Bone marrow (tissue), 2 donors: ENCODE measurements around the gene SLC29A2.

ENCODE experiments used
- DNase-seq, 2 donors: peaks; one replicate each; lab custom pipeline; 2025; lab: John Stamatoyannopoulos, UW

SLC29A2 gene

DNA sequence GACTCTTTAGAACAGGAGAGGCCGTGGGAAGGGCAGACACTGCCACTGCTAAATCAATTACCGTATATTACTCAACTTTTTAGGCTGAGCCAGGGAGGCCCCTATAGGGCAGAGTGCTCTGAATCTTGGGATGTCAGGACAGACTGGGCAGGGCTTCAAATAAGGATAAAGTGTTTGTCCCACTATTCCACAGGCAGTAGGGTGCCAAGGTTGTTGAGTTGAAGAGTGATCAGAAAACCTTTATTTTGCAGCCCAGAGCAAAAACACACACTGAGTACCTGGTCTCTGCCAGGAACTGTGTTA, 22.5 kb downstream of the SLC29A2 start:
- DNase-seq, result no peak

DNA sequence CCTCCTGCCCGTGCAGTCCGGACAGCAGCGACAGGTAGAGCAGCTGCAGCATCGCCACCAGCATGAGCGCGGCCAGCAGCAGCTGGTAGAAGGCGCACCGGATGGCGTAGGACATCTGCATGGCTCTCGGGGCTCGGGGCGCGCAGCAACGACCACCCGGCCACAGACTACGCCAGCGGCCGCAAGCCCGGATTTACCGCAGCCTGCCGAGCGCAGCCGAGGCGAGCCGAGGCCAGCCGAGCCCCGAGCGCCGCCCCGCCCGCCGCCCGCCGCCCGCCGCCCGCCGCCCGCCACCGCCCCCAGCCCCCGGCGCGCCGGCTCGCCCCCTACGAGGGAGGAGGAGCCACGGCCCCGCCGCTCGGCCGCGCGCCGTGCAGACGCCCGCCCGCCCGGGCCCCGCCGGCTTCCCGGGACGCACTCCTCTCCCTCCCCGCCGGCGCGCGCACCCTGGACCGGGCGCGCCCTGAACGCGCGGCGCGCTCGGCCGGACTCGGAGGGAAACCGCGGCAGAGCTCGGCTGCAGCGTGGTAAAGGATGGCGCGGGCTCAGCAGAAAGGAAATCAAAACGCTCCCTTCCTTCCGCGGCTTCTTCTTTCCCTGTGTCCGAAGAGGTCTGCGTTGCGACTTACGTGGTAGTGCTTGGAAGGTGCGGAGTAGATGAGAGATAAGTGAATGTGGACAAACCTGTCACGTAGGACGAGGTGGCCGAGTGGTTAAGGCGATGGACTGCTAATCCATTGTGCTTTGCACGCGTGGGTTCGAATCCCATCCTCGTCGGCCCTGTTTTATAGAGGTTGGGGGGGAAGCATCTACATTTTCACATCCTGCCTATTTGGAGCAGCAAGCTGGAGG, 23.9 kb downstream of the SLC29A2 start, which contains the start of gene B4GAT1:
Gene B4GAT1, minus strand, starts transcription at position 205 of the 852 bp plus-strand sequence. Its CDS starts 84 bp downstream, at position 121.
- peak; percentile 50 to 81 for DNase-seq

DNA sequence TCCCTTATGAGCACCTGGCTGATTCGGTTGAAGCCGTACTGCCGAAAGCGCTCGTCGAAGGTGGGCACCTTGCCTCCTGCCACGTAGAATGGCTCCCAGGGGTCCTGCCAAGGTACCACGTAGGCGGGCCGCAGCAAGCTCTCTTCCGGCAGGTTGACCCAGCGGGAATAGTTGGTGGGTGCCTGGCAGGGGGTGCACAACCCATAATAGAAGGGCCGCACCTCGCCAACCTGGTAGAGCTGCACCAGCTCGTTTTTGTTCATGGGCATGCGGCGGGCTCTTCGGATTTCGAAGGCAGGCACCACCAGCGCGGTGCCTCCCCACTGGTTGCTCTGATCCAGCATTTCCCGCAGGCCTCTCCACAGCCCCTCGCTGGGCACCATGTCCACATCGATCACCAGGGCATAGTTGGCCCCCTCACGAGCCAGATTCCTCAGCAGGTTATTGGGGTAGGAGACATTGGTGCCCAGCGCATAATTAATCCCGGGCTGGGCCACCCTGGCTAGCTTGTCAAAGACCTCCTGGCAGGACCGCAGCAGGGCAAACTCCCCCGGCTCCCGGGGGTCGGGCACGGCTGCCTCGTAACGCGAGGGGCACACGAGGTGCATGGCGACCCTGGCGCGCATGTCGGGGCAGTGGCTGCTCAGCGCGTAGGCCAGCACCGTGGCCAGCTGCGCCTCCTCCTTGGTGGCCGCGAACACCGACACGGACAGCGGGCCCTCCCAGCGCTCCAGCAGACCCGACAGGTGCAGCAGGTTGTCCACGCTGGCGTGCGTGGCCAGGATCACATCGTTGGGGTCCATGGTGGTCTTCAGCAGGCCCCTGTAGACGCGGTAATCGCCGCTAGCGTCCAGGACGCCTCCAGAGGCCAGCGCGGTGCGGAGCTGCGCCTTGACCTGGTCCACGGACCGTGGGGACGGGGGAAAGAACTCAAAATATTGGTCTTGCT, 24.8 kb downstream of the SLC29A2 start:
- no peak for DNase-seq

DNA sequence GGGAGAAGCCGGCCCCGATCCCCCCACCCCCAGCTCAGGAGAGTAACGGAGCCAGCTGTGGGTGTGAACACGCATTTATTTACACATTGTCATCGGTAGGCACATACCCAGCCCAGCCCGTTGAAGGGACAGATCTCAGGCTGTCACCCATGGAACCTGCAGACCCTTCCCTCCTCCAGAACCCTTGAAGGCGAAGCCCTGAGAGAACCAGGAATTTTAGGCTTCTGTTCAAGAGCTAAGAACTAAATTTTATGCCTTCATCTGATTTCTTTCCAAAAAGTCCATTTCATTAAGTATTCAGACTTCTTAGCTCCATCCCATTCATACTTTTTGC, 26.3 kb downstream of the SLC29A2 start:
- no peak for DNase-seq

DNA sequence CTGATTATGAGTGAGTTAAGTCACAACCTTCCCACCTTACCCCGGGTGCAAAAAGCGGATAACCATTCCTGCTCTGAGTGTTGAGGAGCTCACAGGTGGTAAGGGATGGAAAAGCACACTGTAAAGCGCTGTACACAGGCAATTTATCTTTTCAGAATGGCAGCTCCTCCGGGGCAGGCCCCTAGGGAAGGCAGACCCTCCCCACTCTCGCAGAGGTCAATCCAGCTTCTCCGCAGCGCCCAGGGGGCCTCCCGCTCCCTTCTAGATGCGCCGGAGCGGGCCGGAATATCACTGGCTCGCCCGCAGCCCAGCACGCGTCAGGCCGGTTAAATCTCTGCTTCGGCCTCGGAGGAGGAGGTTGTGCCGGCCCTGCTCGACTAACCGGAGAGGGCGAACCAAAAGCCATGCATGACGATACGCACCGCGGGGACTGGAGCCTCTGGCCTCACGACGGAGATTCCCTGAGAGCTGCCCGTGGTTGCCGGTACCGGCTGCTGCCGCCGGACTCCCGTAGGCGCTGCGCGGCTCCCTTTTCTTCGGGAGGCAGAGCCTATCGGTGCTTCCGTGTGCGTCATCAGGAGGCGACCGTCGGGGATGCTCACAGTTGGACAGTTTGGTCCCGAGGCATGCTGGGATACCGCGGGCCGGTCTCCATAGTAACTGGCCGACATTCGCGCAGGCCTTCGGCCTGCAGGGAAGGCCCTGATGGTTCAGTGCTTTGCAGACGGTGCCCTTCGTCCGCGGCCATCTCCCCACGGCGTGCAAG, 26.8 kb downstream of the SLC29A2 start, which contains the start of gene BRMS1:
Gene BRMS1, minus strand, starts transcription at position 555 of the 766 bp plus-strand sequence. CDS start 2,870 bp downstream, outside the sequence.
- peak; percentile 86 to 92 for DNase-seq

DNA sequence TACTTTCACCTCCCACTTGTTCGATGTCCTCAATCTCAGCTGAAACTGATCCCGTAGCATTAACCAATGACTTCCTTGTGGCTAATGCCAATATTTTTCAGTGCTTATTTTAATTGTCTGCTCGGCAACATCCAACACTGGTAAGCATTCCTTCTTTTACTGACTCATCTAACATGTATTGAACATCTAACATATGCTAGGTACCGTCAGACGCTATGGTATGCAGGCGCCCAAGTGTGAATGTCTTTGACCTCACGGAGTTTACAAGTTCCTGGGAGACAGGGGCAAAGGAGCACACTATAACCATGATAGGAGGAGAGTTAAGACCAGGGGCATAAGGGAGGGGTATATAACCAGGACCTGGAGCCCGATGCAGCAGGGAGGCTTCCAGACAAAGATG, 28.4 kb downstream of the SLC29A2 start:
- no peak for DNase-seq

DNA sequence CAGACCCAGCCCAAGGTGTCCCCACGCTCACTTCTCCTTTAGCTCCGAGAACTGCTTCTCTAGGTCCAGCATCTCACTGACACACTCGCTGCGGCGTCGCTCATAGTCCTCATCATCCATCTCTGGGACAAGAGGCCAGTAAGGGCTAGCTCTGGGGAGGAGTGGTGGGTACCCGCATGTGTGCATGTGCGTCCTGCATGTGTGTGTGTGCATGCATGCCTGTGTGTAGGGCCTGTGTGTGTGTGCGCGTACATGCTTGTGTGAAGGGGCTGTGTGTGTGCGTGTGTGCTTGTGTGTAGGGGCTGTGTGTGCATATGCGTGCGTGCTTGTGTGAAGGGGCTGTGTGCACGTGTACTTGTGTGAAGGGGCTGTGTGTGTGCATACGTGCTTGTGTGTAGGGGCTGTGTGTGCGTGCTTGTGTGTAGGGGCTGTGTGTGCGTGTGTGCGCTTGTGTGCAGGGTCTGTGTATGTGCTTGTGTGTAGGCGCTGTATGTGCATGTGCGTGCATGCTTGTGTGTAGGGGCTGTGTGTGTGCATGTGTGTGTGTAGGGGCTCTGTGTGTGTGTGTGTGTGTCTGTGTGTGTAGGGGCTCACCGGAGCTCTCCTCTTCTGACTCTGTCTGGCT, 29.9 kb downstream of the SLC29A2 start:
- no peak for DNase-seq

DNA sequence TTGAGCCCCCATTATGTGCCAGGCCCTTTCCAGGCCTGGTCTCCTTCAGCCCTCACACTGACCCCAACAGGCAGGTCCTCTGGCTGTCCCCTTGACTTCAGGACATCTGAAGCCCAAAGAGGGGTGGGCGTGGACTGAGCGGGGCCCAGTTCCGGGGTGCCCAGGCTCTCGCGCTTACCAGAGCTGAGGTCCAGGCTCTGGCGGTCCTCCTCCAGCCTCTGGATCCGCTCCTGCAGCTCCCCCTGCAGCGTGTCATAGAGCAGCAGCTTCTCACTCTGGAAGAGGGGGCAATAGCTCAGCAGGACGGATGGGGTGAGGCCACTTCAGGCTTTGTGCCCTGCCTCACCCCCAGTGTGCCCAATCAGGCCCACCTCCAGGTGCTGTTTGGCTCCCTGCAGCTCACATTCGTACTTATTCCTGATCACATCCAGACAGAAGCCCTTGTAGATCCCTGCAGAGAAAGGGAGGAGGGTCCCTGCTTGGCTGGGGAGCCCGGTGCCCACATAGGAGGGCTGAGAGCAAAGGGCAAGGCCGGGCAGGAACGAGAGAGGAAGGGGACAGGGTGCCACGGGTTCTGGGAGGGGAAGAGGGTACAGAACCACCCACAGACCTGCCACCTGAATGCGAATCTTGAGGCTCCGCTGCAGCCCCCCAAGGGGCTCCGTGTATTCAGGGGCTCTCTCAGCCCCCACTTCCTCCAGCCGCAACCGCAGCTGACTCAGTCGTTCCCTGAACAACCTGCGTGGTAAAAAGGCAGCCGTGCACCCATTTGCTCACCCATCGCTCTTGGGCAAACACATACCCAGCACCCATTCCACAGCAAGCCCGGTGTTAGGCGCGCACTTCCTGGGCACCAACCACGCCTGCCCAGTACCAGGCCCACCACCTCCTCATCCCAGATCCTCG, 30.7 kb downstream of the SLC29A2 start:
- DNase-seq, result no peak

DNA sequence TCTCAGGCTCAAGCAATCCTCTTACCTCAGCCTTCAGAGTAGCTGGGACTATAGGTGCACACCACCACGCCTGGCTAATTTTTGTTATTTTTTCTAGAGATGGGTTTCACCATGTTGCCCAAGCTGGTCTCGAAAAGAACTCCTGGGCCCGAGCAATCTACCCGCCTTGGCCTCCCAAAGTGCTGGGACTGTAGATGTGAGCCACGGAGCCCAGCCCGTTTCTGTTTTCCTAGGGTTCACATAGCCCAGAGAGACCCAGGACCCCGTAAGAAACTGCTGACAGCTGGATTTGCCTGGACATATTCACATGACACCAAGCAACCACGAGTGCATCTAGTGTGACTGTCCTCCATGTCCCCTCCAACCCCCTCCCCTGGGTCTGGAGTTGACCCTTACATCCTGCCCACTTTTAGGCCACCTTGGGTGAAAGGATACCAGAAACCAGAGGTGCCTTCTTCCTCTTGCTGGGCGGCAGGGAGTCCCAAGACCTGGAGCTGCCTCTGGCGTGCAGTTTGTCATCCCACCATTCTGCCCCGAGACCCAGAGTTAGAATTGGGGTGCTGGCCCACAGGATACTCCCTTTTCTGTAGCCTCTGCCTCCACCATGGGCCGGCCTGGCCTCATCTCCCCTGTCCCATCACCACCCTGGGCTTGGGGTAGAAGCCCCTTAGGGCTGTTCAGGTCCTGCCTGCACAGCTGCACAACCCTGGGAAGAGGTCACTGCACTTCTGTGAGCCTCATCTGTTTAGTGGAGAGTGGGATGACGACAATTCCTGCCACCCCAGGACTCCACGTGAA, 31.7 kb downstream of the SLC29A2 start:
- no peak for DNase-seq

DNA sequence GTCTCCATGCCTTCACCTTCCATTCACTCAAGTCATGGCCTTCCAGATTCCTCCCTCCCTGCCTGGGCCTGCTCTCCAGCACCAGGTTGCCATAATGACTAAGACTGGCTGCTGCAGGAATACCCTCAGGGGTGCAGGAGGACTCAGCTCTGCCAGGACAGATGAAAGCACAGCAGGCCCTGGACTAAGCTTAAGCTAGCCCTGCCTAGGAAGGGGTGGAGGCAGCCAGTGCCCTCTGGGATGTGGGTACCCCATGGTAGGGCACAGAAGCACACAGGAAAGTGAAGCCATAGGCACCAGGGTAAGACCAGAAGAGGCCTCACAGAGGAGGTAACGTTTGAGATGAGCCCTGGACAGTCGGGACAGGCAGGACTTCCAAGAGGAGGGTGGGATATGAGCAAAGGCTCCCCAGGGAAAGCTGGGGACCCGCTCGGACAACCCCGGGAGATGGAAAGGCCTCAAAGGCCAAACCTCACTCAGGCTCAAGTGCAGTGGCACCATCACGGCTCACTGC, 32.3 kb downstream of the SLC29A2 start:
- no peak for DNase-seq

DNA sequence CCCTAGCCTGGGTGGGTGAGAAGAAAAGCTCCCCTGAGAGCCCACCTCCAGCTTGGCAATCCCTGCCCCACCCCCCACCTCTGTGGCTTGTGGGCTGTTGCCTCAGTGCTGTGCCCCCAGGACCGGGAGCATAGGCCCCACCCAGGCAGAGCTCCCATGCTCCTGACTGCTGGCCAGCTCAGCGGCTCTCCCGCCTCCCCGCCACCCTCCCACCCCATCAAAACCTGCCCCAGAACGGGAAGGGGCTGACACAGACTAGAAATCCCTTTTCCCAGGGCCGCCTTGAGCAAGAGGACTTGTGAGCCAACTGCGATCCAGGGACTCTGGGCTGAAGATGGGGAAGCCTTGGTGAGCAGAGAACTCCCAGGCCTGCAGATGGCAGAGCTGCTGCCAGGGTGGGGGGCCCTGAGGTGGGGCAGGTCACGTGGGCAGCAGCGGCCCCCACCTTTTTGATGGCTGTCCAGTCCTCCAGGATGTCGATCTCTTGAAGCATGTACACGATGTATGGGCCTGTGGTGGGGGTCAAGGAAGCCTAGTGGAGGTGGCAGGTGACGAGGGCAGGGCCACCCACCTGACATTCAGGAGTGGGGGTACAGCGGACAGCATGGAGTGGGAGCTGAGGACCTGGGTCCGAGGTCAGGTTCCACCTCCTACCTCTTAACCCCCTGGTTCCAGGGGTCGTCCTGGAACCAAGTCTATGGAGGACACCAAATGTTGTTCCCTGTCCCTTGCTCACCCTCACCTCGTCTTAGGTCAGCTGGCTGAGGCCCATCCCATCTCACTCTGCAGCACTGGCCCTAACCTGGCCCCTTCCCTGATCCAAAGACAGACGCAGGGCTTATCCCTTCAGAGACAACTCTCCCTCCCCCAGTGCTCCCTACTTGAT, 33.0 kb downstream of the SLC29A2 start:
- DNase-seq, result no peak

DNA sequence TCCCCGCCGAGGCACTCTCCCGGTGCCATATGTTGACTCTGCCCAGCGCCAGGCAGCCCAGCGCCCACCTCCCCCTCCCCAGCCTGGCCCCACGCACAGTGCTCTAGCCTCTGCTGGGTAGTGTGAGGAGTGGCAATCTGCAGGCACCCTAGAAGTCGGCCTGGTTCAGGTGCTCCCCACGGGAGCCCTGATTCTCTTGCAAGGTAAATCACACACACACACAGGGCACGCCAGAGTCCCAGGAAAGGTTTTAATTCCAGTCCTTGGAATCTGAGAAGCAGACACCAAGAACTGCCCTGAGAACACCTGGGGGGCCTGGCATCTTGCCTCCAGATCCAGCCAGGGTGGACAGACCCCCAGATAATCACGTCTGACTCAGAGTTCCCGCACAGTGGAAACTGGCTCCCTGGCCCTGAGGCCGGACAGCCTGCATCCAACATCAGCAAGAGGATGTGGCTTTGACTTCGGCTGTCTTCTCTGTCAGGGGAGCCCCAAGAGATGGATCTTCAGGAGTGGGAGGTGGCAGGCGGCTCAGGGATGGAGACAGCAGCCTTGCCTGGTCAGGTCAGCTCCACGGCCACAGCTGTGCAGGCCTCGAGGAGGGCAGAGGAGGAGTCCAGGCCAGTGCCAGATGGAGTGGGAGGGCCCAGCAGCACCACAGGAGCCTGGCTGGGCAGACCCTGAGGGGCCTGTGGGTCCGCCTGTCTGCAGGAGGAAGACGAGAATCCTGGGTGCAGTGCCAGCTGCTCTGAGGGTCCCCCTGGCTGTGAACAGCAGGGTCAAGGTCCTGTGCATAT, 34.3 kb downstream of the SLC29A2 start:
- DNase-seq, result no peak

DNA sequence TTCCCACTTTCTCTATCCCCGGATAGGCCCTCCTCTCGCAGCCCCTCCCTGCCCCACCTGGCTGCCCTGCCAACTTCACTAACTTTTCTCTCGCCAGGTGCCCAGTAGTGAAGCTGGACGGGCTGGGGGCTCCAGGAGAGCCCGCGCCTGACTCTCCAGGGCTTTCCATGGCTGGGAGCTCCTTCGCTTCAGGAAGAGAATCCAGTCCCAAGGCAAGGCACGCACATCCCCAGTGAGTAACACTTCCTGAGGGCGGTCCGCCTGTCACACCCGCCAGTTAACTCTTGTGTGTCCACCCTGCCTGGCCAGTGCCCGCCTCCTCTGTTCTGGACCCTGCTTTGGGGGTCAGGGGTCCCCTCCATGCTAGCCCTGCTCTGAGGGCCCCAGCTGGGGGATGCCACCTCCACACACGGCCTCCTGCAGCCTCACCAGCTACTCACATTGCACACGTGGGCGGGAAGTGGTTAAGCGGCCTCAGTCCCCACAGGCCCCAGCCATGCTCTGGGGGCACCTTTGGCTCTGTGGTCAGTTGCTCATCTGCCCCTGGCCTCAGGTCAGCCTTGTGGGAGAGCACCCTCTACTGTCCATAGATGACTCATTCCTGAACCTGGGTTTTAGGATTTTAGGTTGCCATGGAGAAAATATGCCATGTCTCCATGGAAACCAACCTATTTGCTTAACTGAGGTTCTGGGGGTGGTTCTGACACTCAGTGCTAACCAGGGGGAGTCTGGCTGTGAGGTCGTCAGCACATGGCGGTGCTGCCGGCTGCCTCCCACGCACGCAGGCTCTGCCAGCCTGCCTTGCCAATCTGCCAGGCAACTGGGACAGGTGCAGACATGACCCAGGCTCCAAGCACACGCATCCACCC, 35.1 kb downstream of the SLC29A2 start, which contains the start of gene RIN1:
Gene RIN1, minus strand, starts transcription at position 201 of the 869 bp plus-strand sequence. Its CDS starts 32 bp downstream, at position 169.
- DNase-seq, result peak; percentile 36 to 41

DNA sequence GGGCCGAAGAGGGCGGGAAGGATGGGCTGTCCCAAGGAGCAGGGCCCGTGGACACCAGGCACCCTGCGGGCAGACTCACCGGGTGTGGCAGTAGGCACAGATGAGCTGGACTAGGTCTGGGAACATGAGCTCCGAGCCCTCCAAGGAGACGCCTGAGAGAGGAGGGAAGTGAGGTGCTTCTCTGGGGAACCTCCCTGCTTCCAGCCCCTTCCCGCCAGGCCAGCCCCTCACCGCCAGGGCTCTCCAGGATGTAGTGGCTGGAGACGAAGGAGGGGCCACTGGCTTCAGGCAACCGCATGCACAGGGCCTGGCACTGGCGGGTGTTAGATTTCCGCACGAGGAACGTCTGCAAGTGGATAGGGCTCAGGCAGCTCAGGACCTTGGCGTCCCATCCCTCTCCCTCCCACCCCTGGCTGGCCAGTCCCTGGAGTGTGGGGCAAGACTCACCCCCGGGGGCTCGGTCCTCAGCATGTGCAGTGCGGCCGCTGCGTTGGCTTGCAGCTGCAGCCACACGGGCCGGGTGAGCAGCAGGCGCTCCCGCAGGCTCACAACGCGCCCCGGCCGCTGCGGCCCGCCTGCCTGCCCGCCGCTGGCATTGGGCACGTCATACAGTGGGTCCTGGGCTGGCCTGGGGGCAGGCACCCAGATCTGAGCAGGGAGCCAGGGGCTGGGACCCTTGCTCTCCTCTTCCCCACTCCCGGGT, 35.9 kb downstream of the SLC29A2 start:
- DNase-seq, result peak in 1 of 2 donors; percentile 44

DNA sequence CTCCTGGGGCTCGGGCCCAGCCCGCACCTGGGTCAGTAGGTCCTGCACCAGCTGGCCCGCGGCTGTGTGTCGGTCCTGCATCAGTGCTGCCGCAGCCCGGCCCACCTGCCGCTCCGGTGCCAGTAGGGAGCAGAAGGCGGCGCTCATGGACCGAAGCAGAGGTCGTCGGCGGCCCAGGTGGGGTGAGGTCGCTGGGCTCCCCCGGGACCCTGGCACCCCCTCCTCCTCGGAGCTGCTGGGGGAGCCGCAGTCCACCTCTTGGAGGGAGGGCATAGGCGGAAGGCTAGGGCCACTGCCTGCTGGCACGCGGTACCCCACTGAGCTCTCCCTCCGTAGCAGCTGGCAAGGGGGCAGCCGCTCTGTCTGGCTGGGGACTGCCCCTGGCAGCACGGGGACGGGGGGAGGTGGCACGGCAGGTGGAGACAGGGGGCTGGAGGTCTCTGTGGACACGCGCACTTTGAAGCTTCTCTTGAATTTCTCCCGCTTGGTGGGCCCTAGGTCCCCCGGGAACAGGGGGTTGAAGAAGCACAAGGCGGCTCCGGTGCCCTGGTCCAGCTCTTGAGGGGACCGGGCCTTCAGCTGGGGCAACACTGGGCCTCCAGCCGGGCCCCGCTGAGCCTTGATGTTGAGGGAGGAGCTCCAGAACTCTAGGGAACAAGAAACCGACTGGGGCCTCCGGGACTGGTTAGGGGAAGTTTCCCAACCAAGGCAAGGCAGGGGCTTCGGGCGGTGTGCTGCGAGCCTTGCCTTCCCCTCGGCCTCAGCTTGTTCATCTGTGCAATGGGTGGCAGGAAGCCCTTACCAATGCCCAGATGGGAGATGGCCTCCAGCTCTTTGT, 36.7 kb downstream of the SLC29A2 start:
- DNase-seq, result no peak
